CD4-positive, alpha-beta T cell treated with Interleukin-15 for 1 hour (primary cell): ENCODE measurements around the gene SCPEP1.
"Not testable (repeated sequence)": the region's sequence is repeated elsewhere in the genome, so short reads cannot be mapped to it uniquely, and the experiment has no call there.

ENCODE experiments used
- DNase-seq: peaks from one replicate; pipeline ENCODE4 v3.0.0-alpha.2; 2020

Gene SCPEP1

GRCh38 chr17:56965681-56966080 is 12.2 kb upstream of the SCPEP1 start:
- not testable (repeated sequence) for DNase-seq

- DNase-seq: no peak
Measured at GRCh38 chr17:56966338-56966737, 11.6 kb upstream of the SCPEP1 start.

- no peak for DNase-seq
Measured at GRCh38 chr17:56970974-56971373, 7.0 kb upstream of the SCPEP1 start.

- no peak for DNase-seq
Measured at GRCh38 chr17:56972111-56972730, 5.7 kb upstream of the SCPEP1 start.

DNA sequence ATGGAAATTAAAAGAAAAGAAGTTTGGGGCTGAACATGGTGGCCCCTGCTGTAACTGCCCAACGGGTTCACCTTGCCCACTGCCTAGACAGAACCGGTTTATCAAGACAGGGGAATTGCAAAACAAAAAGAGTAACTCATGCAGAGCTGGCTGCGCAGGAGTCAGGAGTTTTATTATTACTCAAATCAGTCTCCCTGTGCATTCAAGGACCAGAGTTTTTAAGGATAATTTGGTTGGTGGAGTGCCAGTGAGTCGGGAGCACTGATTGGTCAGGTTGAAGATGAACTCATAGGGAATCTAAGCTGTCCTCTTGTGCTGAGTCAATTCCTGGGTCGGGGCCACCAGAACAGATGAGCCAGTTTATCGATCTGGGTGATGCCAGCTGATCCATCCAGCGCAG is 4.4 kb upstream of the SCPEP1 start:
- DNase-seq: no peak

DNA sequence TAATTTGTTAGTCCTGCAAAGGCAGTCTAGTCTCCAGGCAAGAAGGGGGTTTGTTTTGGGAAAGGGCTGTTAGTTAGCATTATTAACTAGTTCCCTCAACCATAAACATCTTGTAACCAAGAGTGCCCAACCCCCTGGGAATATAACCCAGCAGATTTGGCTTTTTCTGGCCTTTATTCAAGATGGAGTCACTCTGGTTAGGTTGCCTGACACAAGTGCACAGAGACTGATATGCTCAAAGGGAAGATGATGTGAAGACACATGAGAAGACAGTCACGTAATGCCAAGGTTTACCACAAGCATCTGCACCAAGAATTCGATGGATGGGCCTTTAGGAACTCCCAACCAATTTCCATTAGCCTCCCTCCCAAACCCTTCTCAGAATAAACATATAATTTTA is 3.9 kb upstream of the SCPEP1 start:
- no peak for DNase-seq

DNA sequence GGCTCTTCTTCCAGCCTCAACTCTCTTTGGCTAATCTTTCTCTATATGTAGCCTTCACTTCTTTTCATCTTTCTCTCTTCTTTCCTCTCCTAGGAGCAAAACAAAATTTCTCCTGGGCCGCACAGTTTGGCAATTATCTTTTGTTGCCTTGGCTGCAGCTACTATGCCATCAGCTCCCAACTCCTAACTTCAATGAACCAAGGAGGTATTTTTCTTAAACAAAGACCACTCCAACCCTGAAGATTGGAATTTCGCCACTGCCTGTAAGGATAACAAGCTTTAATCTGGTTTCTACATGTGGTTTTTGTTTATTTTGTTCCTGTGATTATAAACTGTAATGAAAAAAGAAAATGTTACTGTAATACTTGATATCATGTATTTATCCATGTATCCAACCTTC is 2.3 kb upstream of the SCPEP1 start:
- DNase-seq: no peak

DNA sequence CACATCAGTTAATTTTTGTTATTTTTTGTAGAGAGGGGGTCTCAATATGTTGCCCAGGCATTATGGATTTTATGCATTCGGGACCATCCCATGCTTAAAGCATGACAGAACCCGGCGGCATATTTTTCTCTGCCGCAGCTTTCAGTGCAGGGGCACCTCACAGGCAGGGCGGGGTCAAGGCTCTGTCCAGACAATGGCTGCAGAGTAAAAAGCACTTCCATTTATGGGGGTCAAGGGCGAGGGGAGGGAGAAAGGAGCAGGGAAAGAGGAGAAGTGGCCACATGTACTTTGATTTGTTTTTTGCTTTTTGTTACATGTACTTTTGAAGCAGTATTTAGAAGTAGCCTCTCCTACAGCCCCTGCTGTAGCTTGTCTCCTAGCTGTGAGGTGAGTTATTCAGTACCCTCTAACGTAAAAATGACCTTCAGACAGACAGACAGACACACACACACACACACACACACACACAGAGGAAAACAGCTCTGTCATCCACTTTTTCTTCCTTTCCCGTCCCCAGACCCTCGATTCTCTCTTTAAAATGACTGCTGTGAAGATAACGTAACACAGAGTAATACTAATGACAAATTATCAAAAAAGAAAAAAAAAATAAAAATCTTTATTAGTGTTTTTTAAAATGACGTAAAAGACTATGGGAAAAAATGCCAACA is 856 bp upstream of the SCPEP1 start:
- no peak for DNase-seq

GRCh38 chr17:56978441-56979090 is 635 bp downstream of the SCPEP1 start:
- no peak for DNase-seq

- DNase-seq: no peak
Measured at GRCh38 chr17:56979091-56979480, 1.2 kb downstream of the SCPEP1 start.

GRCh38 chr17:56980526-56980925 is 2.6 kb downstream of the SCPEP1 start:
- DNase-seq: not testable (repeated sequence)

GRCh38 chr17:56982312-56982711 is 4.4 kb downstream of the SCPEP1 start:
- DNase-seq: no peak

- DNase-seq: no peak
Measured at GRCh38 chr17:56983366-56983765, 5.4 kb downstream of the SCPEP1 start.

- DNase-seq: no peak
Measured at GRCh38 chr17:56985371-56986162, 7.6 kb downstream of the SCPEP1 start.

DNA sequence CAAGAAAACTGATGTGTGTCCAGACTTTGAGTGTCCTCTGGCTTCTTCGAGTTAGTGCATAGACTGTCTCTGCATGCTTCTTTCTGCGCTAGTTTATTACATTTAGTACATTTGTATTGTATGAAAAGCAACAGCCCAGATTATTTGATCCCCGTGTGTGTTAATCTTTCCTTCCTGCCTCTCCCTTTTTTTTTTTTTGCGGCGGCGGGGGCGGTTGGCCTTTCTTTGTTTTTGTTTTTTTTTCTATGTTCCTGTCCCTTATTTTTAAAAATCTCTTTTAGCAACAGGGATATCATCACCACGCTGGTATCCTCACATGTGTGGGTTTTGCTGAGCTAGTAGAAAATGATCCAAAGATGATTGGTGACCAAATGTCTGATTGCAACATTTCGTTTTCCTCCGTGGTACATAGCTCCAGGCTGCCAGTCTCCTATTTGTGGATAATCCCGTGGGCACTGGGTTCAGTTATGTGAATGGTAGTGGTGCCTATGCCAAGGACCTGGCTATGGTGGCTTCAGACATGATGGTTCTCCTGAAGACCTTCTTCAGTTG is 9.4 kb downstream of the SCPEP1 start:
- DNase-seq: no peak

- no peak for DNase-seq
Measured at GRCh38 chr17:56988901-56989572, 11.1 kb downstream of the SCPEP1 start.

DNA sequence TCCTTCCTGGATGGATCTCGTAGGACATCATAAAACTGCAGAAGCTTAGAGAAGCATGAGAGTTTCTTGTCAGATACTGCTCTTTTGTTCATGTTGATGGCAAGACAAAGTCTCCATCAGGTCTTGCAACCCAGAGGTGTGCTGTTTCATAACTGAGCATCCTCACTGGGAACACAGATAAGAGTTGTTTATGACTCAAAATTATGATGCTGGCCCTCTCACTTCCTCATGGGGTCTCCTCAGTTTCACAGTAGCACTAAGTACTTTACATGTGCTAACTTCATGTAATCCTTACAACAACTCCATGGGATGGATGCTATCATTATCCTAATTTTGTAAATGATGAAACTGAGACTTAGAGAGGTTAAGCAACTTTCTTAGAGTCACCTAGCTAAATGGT is 14.4 kb downstream of the SCPEP1 start:
- no peak for DNase-seq

GRCh38 chr17:56994009-56994792 is 16.3 kb downstream of the SCPEP1 start:
- no peak for DNase-seq

- DNase-seq: no peak
Measured at GRCh38 chr17:56995766-56996165, 17.8 kb downstream of the SCPEP1 start.

GRCh38 chr17:56997313-56997712 is 19.4 kb downstream of the SCPEP1 start:
- DNase-seq: no peak

- no peak for DNase-seq
Measured at GRCh38 chr17:57001541-57001940, 23.6 kb downstream of the SCPEP1 start.

- no peak for DNase-seq
Measured at GRCh38 chr17:57002904-57003303, 25.0 kb downstream of the SCPEP1 start.
